GM12874 (cell line): ENCODE results near the gene OR10A5.

ENCODE experiments used
- TF ChIP-seq, protein P1 (sequence below): IDR thresholded peaks from 2 replicates; pipeline ENCODE4 v1.5.1; 2011; ENCODE audit warnings: low read depth, mild to moderate bottlenecking, control low read depth, low read length, moderate library complexity; ENCODE audit not compliant: insufficient read depth

OR10A5 gene

DNA sequence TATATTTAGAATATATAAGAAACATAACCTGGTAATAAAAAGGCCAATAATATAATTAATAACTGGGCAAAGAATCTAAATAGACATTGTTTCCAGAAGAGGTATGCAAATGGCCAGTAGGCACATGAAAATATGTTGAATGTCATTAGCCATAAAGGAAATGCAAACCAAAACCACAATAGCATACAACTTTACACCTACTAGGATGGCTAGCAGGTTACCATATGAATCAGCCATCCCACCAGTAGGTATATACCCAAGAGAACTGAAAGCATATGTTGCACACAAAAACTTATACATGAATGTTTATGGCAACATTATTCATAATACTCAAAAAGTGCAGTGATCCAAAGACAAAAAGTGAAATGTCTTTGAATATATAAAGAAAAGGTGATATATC is 49.5 kb downstream of the OR10A5 start:
- TF ChIP-seq, protein P1, sequence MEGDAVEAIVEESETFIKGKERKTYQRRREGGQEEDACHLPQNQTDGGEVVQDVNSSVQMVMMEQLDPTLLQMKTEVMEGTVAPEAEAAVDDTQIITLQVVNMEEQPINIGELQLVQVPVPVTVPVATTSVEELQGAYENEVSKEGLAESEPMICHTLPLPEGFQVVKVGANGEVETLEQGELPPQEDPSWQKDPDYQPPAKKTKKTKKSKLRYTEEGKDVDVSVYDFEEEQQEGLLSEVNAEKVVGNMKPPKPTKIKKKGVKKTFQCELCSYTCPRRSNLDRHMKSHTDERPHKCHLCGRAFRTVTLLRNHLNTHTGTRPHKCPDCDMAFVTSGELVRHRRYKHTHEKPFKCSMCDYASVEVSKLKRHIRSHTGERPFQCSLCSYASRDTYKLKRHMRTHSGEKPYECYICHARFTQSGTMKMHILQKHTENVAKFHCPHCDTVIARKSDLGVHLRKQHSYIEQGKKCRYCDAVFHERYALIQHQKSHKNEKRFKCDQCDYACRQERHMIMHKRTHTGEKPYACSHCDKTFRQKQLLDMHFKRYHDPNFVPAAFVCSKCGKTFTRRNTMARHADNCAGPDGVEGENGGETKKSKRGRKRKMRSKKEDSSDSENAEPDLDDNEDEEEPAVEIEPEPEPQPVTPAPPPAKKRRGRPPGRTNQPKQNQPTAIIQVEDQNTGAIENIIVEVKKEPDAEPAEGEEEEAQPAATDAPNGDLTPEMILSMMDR, result no peak
